8988T (cell line): ENCODE data around the gene RPL13.

Experiments used
- DNase-seq: peaks from one replicate; pipeline ENCODE4 v3.0.0; 2011

Gene RPL13

GRCh38 chr16:89560378-89561141 is at the start of gene RPL13:
TSS of gene RPL13 (plus strand) at chr16:89560682. CDS start at chr16:89560960, 278 bp downstream.
- peak; percentile 98 for DNase-seq

GRCh38 chr16:89511374-89511773 is 49.1 kb upstream of the RPL13 start:
- no peak for DNase-seq

GRCh38 chr16:89512453-89512852 is 48.0 kb upstream of the RPL13 start:
- no peak for DNase-seq

GRCh38 chr16:89517128-89517527 is 43.4 kb upstream of the RPL13 start:
- DNase-seq = no peak

- no peak for DNase-seq
Measured at GRCh38 chr16:89519881-89520280, 40.6 kb upstream of the RPL13 start.

DNA sequence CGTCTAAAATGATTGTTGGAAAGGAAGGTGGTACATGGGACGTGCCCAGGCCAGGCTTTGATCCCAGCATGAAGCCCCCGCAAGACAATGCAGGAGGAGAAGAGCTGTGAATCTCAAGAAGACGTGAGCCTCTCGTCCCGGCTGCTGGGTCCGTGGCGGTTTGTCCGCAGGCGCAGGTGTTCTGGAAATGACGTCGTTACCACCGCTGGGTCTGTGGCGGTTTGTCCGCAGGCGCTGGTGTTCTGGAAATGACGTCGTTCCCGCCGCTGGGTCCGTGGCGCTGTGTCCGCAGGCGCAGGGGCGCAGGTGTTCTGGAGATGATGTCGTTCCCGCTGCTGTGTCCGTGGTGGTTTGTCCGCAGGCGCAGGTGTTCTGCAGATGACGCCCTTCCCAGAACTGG is 38.2 kb upstream of the RPL13 start:
- DNase-seq = no peak

- no peak for DNase-seq
Measured at GRCh38 chr16:89523680-89524344, 36.7 kb upstream of the RPL13 start.

GRCh38 chr16:89525146-89525913 is 35.2 kb upstream of the RPL13 start:
- no peak for DNase-seq

DNA sequence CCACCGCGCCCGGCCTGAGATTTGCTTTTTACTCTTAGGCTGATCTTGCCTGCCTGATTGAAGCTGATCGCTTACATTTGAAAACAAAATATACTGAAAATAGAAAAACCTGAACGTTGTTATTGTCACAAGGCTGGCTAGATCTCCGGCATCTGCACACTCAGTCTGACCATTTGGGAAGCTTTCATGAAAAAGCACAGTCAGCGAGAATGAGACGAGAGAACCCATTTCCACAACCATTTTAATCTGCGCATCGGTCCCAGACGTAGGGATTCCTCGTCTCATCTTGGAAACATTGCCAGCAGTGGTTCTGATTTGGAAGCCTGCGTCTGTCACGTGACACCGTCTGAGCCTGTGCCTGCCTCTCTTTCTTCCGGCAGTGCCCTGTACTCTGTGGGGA is 31.4 kb upstream of the RPL13 start:
- no peak for DNase-seq

DNA sequence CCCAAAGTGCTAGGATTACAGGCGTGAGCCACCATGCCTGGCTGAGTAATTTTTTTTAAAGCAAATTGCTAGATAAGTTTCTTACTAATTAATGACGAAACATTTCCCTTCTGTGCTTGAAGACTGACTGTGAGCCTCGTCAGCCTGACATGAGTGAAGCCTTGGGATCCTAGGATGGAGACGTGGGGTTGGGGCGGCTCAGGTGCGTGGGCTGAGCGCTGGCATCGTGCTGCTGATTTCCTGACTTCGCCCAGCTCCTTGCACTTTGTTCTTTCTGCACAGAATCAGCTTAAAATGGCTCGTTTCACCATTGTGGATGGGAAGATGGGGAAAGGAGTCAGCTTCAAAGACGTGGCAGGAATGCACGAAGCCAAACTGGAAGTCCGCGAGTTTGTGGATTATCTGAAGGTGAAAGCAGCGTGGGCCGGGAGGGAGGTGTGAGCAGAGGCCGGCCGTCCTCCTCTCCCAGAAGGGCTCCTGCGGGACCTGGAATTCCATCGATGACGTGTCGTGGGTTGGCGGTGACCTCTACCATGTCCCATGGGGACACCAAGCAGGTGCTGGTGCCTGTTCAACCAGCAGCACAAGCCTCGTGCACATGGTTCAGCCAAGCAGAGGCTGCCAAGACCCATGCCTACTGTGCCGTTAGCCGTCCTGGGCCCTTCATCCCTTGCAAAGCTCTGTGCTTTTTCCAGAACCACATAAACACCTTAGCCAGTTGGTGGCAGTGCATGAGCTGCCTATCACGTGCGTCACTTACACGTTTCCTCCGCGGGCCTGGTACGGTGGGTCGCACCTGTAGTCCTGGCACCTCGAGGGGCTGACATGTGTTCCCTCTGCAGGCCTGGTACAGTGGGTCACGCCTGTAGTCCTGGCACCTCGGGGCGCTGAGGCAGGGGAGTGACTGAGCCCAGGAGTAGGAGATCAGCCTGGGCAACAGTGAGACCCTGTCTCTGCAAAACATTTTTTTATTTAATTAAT is 29.8 kb upstream of the RPL13 start:
- DNase-seq = no peak

- no peak for DNase-seq
Measured at GRCh38 chr16:89531821-89532526, 28.5 kb upstream of the RPL13 start.

DNA sequence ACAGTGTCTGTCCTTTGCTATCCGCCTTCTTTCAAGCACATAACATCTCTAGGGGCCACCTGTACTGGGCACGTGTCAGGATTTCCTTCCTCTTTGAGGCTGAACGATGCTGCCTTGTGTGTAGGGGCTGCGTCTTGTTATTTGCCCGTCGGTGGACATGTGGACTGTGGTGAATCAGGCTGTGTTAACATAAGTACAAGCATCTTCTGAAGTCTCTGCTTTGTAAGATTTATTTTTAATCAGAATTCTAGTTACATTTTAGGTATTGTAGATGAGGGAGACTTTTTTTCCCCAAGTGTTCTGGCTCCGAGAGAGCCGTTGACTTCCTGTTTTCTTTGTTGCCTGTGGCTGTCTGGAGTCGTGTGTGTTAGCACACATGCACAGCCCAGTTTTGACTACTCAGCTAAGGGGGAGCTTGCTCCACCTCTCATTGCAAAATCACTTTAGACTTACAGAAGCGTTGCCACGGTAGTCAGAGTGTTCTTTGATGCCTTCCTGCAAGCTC is 26.2 kb upstream of the RPL13 start:
- no peak for DNase-seq

DNA sequence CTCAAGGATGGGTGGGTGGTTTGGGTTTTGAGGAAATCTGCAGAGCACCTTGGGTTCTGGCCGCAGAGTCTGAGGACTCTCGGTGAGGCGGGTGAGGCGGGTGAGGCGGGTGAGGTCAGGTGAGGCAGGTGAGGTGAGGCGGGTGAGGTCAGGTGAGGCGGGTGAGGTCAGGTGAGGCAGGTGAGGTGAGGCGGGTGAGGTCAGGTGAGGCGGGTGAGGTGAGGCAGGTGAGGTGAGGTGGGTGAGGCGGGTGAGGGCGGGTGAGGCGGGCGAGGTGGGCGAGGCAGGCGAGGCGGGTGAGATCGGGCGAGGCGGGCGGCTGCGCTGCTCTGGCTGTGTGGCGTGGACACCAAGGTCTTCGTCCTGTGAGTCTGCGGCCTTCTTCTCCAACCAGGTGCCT is 24.1 kb upstream of the RPL13 start:
- DNase-seq = no peak

GRCh38 chr16:89536886-89537548 is 23.5 kb upstream of the RPL13 start:
- DNase-seq = no peak

GRCh38 chr16:89537549-89537925 is 22.9 kb upstream of the RPL13 start:
- no peak for DNase-seq

GRCh38 chr16:89538286-89538685 is 22.2 kb upstream of the RPL13 start:
- no peak for DNase-seq

DNA sequence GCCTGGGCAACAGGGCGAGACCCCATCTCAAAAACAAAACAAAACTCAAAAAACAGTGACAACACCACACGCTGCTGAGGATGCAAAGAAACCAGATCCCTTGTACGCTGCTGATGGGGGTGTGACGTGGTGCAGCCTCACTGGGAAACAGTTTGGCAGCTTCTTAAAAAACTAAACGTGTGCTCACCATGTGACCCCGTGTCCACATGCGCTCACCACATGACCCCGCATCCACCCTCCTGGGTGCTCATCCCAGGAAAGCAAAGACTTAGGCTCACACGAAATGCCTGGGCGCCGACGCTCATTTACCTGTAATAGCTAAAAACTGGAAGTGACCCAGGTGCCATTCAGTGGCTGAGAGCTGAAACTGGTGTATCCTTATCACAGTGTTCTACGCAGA is 19.9 kb upstream of the RPL13 start:
- DNase-seq = no peak

DNA sequence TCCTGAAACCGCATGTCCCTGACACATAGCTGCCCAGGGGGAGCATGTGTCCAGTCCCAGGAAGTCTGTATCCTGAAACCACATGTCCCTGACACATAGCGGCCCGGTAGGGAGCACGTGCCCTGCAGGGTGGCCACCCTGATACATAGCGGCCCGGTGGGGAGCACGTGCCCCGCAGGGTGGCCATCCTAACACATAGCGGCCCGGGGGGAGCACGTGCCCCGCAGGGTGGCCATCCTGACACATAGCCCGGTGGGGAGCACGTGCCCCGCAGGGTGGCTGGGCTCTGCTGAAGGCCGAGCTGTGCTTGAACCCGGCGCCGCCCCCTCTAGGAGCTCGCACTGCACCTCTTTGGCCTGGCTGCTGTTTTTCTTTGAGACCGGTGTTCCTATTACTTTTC is 18.7 kb upstream of the RPL13 start:
- DNase-seq = no peak

GRCh38 chr16:89544113-89544512 is 16.4 kb upstream of the RPL13 start:
- DNase-seq = no peak

DNA sequence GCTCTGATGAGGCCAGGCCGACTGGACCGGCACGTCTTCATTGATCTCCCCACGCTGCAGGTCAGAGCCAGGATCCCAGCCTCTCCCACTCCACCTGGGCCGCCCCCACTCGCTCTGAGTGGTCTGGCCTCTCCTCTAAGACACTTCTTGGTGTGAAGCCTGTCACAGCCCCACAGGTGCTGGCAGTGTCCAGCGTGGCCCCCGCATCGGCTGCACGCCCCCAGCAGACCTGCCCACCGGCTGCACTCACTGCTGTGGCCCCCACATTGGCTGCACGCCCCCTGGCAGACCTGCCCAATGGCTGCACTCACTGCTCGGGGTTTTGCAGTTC is 15.8 kb upstream of the RPL13 start:
- DNase-seq = no peak
